Right lobe of liver (tissue), 6 donors: ENCODE data around the gene KRT37. TPM values are rescaled to one million over a fixed set of nuclear protein-coding genes. Genes with fewer than 3 reads are reported as not detected.
A peak's percentile ranks its signal among the peaks of the same experiment; 100 is the strongest.

Experiments
- ATAC-seq, 4 donors: fragments of 200-7000 bp; cut with Tn5 transposase; one replicate each; pipeline ENCODE4 v1.9.1; 2020; ENCODE audit warnings: mild to moderate bottlenecking in 4 of 4, moderate library complexity in 4 of 4
- DNase-seq, 3 donors: peaks; one replicate each; pipeline ENCODE4 v3.0.0-alpha.2; 2020
- H3K27ac ChIP-seq, 3 donors: fragments of 200-600 bp; one replicate each; pipeline ENCODE4 v1.8.0; 2022
- H3K27me3 ChIP-seq, 2 donors: fragments of 200-600 bp; one replicate each; pipeline ENCODE4 v1.8.0; 2022
- H3K36me3 ChIP-seq, 4 donors: fragments of 200-600 bp; sonication (generic) in 1 of 4; one replicate each; pipeline versions ENCODE4 v1.5.1 to v1.8.0; 2017 to 2022; ENCODE audit warnings: control low read depth in 1 of 4
- H3K4me1 ChIP-seq, 4 donors: fragments of 200-600 bp; sonication (generic) in 1 of 4; one replicate each; pipeline versions ENCODE4 v1.5.1 to v1.8.0; 2017 to 2022; ENCODE audit warnings: control low read depth in 1 of 4
- H3K4me3 ChIP-seq, 3 donors: fragments of 200-600 bp; one replicate each; pipeline ENCODE4 v1.8.0; 2022
- H3K9me3 ChIP-seq, 4 donors: fragments of 200-600 bp; sonication (generic) in 1 of 4; one replicate each; pipeline versions ENCODE4 v1.5.1 to v1.8.0; 2017 to 2022; ENCODE audit warnings: control low read depth in 1 of 4
- POLR2A ChIP-seq: fragments of 450-650 bp; IDR thresholded peaks from one replicate; pipeline ENCODE4 v1.6.1; 2017; ENCODE audit warnings: antibody characterized with exemption, mild to moderate bottlenecking
- WGBS: methylation state at CpG from one replicate; pipeline ENCODE4 v1.1.6; 2018; ENCODE audit warnings: low coverage, low lambda C conversion rate; ENCODE audit not compliant: insufficient coverage; ENCODE audit errors: missing lambda C conversion rate; 5-methylcytosine and 5-hydroxymethylcytosine counted together
- intact Hi-C, 2 donors: fragments of 100-400 bp; cut with DNase I; formaldehyde crosslinking; loops; one replicate each; pipeline versions ENCODE4 v1.11.2 to v1.14.1; 2022
- total RNA-seq, 6 experiments: library from RNA; depleted of rRNA in 2 of 6; stranded (reverse); fragments of >200 nt in 2 of 6; fragmentation: NEBNext Ultra II Directional in 3 of 6; extraction: Animal tissue kit (Norgen Biotek cat#: 25700) in 3 of 6; gene quantifications; one replicate each; pipeline versions ENCODE4 v1.1.0 to v1.2.4, GENCODE V29; 2016 to 2023
- TF ChIP-seq, protein P1 (sequence below), 4 donors: fragments of 200-600 bp in 3 of 4; fragments of 450-650 bp in 1 of 4; IDR thresholded peaks; one replicate each; pipeline versions ENCODE4 v1.5.1 to v1.8.0; 2016 to 2022; ENCODE audit warnings: antibody characterized with exemption in 4 of 4, mild to moderate bottlenecking in 2 of 4
- donor health status: DM: no; HTN: yes; CAD: no.
- donor health status: DM: no; HTN: no; CAD: no.
- donor health status: DM: no; HTN: no; CAD: no.
- donor health status: DM: no; HTN: yes; CAD: no.
- donor health status: DM: no; HTN: yes; CAD: no.

KRT37 gene
- total RNA-seq, 6 experiments from 2014 or later, result not detected

- no peak overlapping the region for H3K27ac ChIP-seq
- intact Hi-C loops, result no loop called here
- TF ChIP-seq, protein P1, sequence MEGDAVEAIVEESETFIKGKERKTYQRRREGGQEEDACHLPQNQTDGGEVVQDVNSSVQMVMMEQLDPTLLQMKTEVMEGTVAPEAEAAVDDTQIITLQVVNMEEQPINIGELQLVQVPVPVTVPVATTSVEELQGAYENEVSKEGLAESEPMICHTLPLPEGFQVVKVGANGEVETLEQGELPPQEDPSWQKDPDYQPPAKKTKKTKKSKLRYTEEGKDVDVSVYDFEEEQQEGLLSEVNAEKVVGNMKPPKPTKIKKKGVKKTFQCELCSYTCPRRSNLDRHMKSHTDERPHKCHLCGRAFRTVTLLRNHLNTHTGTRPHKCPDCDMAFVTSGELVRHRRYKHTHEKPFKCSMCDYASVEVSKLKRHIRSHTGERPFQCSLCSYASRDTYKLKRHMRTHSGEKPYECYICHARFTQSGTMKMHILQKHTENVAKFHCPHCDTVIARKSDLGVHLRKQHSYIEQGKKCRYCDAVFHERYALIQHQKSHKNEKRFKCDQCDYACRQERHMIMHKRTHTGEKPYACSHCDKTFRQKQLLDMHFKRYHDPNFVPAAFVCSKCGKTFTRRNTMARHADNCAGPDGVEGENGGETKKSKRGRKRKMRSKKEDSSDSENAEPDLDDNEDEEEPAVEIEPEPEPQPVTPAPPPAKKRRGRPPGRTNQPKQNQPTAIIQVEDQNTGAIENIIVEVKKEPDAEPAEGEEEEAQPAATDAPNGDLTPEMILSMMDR (IDR thresholded peaks at IDR 0.05), result no peak
- no peak for TF ChIP-seq POLR2A
- 85% methylated on average over 5 of the region's 7 CpGs for WGBS
- H3K9me3 ChIP-seq, result no peaks in the 10 kb centered on the region
- H3K4me3 ChIP-seq, result no peak overlapping the region
- no peaks in the 10 kb centered on the region for H3K27me3 ChIP-seq
- no peaks in the 10 kb centered on the region for H3K36me3 ChIP-seq
- H3K4me1 ChIP-seq, result peaks cover 0 to 23% (median 6%) of the 10 kb centered on the region in 4 donors
- DNase-seq (no peak), ATAC-seq (no peak)
These were observed 6.1 kb downstream of the KRT37 start for GRCh38 chr17:41418116-41418860.

DNA sequence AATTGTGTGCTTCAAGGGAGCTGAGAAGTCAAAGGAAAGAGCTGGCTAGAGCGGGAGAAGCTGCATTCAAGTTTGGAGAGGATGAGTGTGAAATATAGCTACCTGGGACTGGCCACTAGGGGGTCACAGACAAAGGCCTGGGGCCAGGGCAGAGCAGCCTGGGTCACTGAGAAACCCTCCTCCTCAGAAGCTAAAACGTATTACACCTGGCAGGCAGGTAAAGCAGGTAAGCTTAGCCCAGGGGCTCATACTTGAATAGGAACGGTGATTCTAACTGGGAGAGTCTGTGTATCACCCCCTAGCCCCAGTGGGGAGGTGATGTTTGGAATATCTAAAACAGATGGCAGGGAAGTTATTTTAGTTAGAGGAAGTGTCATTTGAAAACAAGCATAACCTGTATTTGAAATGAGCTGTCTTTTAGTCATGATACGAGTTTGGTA, 6.8 kb downstream of the KRT37 start:
- H3K36me3 ChIP-seq, result no peaks in the 10 kb centered on the region
- DNase-seq (no peak), ATAC-seq (no peak)
- peaks cover 0 to 23% (median 6%) of the 10 kb centered on the region in 4 donors for H3K4me1 ChIP-seq
- no peak overlapping the region for H3K27ac ChIP-seq
- intact Hi-C loops, result no loop called here
- no peaks in the 10 kb centered on the region for H3K9me3 ChIP-seq
- 60% methylated on average over 3 of the region's 4 CpGs for WGBS
- no peak for TF ChIP-seq POLR2A
- TF ChIP-seq, protein P1 (IDR thresholded peaks at IDR 0.05), result peak in 1 of 4 donors; percentile 11
- H3K4me3 ChIP-seq, result no peak overlapping the region
- no peaks in the 10 kb centered on the region for H3K27me3 ChIP-seq

DNA sequence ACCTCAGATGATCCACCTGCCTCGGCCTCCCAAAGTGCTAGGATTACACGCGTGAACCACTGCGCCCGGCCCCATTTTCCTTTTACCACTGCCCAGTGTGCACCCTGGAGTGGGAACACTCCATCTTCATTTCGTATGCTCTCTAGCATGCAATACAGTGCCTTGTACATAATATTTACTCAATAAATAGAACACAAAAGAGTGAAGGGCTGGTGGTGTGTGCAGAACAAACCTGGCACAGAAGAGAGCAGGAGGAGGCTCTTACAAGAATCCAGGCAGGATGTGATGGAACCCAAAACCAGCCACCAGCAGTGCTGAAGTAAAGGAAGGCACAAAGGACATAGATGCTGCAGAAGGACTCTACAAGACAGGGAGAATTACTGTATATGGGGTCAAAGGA, 7.3 kb downstream of the KRT37 start:
- H3K27ac ChIP-seq, result no peak overlapping the region
- 80% methylated on average over 4 of the region's 6 CpGs for WGBS
- H3K27me3 ChIP-seq, result no peaks in the 10 kb centered on the region
- no peaks in the 10 kb centered on the region for H3K9me3 ChIP-seq
- H3K36me3 ChIP-seq, result no peaks in the 10 kb centered on the region
- no peak for DNase-seq
- intact Hi-C loops, result no loop called here
- TF ChIP-seq POLR2A, result no peak
- TF ChIP-seq, protein P1 (IDR thresholded peaks at IDR 0.05), result no peak
- ATAC-seq, result no peak
- H3K4me1 ChIP-seq, result peaks cover 0 to 23% (median 6%) of the 10 kb centered on the region in 4 donors
- no peak overlapping the region for H3K4me3 ChIP-seq

GRCh38 chr17:41416479-41416878, 7.9 kb downstream of the KRT37 start:
- H3K4me1 ChIP-seq, result peaks cover 0 to 23% (median 6%) of the 10 kb centered on the region in 4 donors
- ATAC-seq, result peak in 3 of 4 donors; percentile 18 to 46 (median 29)
- no peak for DNase-seq
- no peaks in the 10 kb centered on the region for H3K27me3 ChIP-seq
- H3K27ac ChIP-seq, result peak overlapping the region in 1 of 3 donors; percentile 29
- no peaks in the 10 kb centered on the region for H3K36me3 ChIP-seq
- no peak overlapping the region for H3K4me3 ChIP-seq
- WGBS, result 50% methylated on average over 5 of the region's 5 CpGs
- intact Hi-C loops, result no loop called here
- no peaks in the 10 kb centered on the region for H3K9me3 ChIP-seq
- TF ChIP-seq, protein P1 (IDR thresholded peaks at IDR 0.05), result no peak
- no peak for TF ChIP-seq POLR2A
